GM12872 (cell line): ENCODE data around the gene SAGE1.
A peak's percentile ranks its signal among the peaks of the same experiment; 100 is the strongest.
"Not testable (repeated sequence)": the region's sequence is repeated elsewhere in the genome, so short reads cannot be mapped to it uniquely, and the experiment has no call there.

Experiments
- CTCF ChIP-seq: IDR thresholded peaks from 3 replicates; pipeline ENCODE4 v1.5.1; 2011; ENCODE audit warnings: low read depth, mild to moderate bottlenecking, low read length, moderate library complexity; ENCODE audit not compliant: insufficient read depth

The SAGE1 gene

GRCh38 chrX:135893294-135893817, at the start of gene SAGE1, which contains the start of gene CT45A10:
Gene SAGE1, plus strand, starts transcription at chrX:135893716. Its CDS starts 2,527 bp downstream, at chrX:135896243.
Gene CT45A10, minus strand, starts transcription at chrX:135893444. Its CDS starts 8,100 bp downstream, at chrX:135885344.
- no peak for TF ChIP-seq CTCF

GRCh38 chrX:135854438-135854837, 39.1 kb upstream of the SAGE1 start, which contains the start of gene CT45A8:
Gene CT45A8, minus strand, starts transcription at chrX:135854538. Its CDS starts 3,755 bp downstream, at chrX:135850783.
- TF ChIP-seq CTCF: not testable (repeated sequence)

GRCh38 chrX:135871712-135872111, 21.8 kb upstream of the SAGE1 start, which contains the start of gene CT45A9:
Gene CT45A9, minus strand, starts transcription at chrX:135871812. Its CDS starts 3,751 bp downstream, at chrX:135868061.
- TF ChIP-seq CTCF: not testable (repeated sequence)

- TF ChIP-seq CTCF: peak; percentile 50
These were observed 4.5 kb upstream of the SAGE1 start for GRCh38 chrX:135888976-135889375.

GRCh38 chrX:135890087-135890585, 3.4 kb upstream of the SAGE1 start:
- no peak for TF ChIP-seq CTCF

GRCh38 chrX:135892781-135893180, 735 bp upstream of the SAGE1 start:
- no peak for TF ChIP-seq CTCF

GRCh38 chrX:135910251-135910650, 16.7 kb downstream of the SAGE1 start:
- TF ChIP-seq CTCF: no peak
